PC-9 (cell line): Measurements from ENCODE around the gene TMSB4X.

ENCODE experiments used
- CTCF ChIP-seq: fragments of 200-600 bp; sonication (generic); conservative IDR thresholded peaks from 2 replicates; pipeline ENCODE4 v1.6.1; 2017; ENCODE audit warnings: mixed run types, antibody characterized with exemption, mild to moderate bottlenecking, moderate library complexity
- EZH2 ChIP-seq: fragments of 200-600 bp; sonication (generic); IDR thresholded peaks from 2 replicates; pipeline ENCODE4 v1.8.0; 2017; ENCODE audit warnings: antibody characterized with exemption, low read depth

DNA sequence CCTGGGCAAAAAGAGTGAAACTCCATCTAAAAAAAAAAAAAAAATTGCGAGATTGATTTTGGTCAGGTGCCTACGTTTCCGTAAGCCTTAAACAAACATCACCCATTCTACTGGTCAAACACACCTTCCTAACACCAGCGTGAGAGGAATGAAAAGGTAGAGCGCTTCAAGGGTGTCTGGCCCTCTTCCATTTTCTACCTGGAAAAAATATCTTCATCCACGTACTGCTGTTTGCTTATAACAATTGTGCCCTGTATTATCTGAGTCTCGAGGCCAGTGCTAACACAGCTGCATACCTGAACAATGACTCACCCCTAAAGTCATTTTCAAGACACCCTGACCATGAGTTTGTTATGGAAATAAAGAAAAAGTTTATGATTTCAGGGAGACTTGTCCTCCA lies 13.9 kb downstream of the TMSB4X start:
- TF ChIP-seq CTCF (no peak), EZH2 (no peak)
